HG02970 (cell line): Measurements from ENCODE around the gene FASTKD2.

Source experiments
- ATAC-seq: cut with Tn5 transposase; IDR thresholded peaks from one replicate; pipeline ENCODE4 v1.9.1; 2021; ENCODE audit warnings: mild to moderate bottlenecking, moderate library complexity, moderate number of reproducible peaks; ENCODE audit not compliant: unreplicated experiment, low FRiP score

FASTKD2 gene

GRCh38 chr2:206831442-206831995, 66.1 kb downstream of the FASTKD2 start:
- no peak for ATAC-seq

GRCh38 chr2:206832873-206833272, 67.5 kb downstream of the FASTKD2 start:
- ATAC-seq, result no peak

GRCh38 chr2:206833291-206833690, 67.9 kb downstream of the FASTKD2 start:
- ATAC-seq, result no peak

GRCh38 chr2:206836722-206837121, 71.3 kb downstream of the FASTKD2 start:
- no peak for ATAC-seq

GRCh38 chr2:206837775-206838174, 72.4 kb downstream of the FASTKD2 start:
- ATAC-seq, result no peak

- no peak for ATAC-seq
Measured at GRCh38 chr2:206838690-206839089, 73.3 kb downstream of the FASTKD2 start.

GRCh38 chr2:206840999-206841398, 75.6 kb downstream of the FASTKD2 start:
- ATAC-seq, result no peak
